COLO668 (cell line): Measurements from ENCODE around the gene SMAD7.

Experiments
- DNase-seq: peaks from one replicate; lab custom pipeline; 2025; ENCODE audit not compliant: unreplicated experiment; lab: John Stamatoyannopoulos, UW

SMAD7 gene

DNA sequence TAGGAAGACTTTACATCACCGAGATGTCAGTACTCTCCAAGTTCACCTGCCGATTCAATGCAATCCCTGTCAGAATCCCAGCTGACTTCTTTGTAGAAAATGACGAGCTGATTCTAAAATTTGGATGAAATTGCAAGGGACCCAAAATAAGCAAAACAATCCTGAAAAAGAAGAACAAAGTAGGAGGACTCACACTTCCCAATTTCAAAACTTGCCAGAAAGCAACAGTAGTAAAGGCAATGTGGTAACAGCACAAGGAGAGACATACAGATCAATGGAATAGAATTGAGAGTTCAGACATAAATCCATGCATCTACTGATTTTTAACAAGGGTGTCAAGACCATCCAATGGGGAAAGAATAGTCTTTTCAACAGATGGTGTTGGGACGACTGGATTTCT is 52.2 kb downstream of the SMAD7 start:
- no peak for DNase-seq

DNA sequence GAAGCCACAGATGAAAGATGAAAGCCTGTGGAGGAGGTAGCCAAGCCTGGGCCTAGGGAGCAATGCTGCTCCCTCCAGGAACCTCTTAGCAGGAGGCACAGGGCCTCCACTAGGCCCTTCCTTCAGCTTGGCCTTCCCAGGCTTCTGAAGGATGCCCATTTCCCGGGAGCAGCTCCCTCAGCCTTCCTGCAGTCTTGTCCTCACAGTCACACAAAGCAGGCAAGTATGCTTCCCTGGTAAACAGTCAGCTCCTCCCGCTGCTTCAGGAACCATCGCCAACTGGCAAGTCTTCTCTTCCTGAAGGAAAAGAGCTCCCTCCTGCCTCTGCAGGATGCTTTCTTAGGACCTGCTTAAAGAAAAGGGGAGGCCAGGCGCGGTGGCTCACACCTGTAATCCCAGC is 53.2 kb downstream of the SMAD7 start:
- DNase-seq = no peak

DNA sequence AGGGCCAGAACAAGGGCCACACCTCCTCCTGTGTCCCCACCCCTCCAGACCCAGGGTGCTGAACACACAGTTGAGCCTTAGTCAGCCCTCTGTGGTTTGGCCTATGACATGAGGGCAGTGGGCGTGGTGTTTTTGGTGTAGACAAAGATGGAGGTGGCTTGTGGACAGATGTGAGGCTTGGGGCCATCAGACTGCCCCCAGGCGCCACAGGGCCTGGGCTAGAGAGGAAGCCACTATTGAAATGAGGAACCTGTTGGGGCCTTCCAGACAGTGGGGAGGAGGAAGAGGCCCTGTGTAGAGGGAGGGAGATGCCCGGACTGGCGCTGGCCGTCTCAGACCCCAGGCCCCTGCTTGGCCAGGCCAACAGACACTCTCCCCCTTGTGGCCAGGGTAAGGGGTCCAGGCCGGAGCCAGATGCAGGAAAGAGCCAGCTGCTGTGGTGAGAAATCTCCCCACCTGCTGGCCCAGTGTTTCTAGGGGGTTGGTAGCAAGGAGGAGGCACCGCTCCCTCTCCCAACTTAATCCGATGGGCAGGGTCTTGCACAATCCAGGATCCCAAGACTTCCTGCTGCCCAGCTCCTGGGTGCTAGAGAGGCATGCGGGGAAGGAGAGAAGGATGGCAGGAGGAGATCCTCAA is 53.8 kb downstream of the SMAD7 start:
- DNase-seq = no peak

DNA sequence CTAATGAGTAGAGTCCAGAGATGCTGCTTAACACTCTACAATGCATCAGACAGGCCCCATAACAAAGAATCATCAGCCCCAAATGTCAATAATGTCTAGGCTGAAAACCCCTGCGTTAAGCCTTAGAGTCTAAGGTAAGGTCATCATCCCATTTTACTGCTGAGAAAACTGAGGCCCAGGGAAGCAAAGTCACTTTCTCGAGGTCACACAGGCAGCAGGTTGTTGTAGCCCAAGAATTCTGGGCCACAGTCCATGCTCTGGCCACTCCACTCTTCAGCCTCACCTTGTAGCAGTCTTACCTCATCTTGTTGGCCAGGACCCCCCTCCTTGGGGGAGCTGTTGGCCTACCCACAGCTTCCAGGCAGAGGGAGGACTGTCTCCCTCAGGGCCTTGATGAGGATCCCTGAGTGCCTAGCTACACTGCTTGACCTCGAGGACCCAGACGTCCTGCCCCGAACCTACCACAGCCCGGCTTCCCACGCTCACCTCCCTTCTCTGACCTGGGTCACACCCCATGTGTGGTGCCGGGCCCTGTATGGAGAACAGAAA is 54.4 kb downstream of the SMAD7 start:
- DNase-seq = no peak

DNA sequence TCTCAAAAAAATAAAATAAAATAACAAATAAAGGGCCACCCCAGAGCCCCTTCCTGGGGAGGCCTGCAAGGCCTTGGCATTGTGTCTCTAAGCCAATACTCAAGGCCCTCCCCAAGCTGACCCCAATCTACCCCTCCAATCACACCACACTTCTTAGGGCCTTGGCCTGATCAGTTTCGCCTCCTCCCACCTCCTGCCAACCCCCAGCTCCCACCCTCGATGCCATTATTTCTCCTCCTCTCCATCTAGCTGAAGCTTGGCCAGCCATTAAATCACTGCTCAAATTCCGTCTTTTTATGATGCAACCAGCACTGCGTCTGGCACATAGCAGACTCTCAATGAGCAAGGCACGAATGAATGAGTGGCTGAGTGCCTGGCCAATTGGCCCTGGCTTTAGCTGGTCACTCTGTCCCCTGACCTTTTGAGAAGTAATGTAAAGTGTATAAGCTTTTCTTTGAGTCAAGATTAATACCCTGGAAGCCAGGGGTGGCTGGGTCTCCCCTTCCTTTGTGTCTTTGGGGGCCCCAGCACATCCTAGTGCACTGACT is 55.9 kb downstream of the SMAD7 start:
- no peak for DNase-seq

DNA sequence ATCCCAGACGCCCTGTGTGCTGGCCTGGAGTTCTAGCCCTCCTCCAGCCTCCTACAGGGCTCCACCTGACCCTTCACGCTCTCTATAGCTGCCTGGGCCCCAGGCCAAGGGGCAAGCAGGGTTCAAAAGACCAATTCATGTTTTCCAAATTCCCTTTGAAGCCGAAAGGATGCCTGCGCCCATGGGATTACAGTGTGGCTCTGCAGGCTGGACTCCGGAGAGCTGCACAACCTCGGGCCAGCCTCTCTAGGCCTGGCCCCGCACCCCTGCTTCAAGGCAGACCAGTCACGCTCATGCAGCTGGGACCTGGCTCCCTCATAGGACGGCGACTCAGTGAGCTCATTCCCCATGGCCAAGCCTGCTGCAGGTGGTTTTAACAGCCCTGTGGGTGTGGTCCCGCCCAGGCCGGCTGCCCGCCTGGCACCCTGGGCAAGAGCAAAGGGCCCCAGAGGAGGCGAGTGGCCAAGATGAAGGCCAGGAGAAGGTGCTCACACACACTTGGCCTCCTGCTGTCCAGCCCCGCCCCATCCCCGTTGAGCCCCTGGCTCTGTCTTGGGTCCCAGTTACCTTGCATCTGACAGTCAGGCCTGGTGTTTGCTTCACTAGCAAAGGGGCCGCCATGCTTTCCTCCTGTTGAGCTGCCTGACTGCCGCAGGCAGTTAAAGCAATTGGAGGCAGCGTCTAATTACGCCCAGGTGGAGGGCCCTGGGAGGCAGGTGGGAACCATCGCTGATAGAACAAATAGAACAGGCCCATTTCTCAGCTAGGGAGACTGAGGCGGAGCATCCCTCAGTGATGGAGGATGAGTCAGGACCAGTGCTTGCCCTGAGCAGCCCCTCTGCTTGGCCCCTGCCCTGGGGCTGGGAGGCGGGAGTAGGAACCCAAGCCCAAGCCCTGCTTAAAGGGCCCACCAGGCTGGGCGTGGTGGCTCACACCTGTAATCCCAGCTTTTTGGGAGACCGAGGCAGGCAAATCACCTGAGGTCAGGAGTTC is 56.9 kb downstream of the SMAD7 start:
- DNase-seq = no peak

DNA sequence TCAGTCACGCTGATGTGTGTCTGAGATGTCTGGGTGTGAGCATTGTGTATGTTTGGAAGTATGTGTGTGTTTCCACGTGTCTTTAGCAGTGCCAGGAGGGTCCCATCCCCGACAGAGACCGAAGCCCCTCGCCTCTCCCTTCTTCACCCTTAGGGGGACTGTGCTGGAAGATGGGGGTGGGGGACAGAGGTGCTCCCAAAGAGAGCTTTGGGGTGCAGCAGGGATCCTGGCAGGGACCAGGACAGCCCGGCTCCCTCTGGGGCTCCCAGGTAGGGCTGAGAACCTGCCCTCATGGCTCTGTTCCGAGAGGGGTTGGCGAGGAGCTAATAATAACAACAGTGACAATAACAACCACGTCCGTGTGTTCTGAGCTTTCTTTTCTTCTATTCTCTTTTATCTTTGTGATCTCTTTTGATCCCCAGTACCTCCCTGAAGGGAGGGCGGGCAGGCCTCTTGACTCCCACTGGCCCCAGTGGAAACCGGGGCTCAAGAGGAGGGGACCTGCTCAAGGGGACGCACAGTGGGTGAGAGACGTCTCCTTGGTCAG is 57.6 kb downstream of the SMAD7 start:
- DNase-seq = no peak

DNA sequence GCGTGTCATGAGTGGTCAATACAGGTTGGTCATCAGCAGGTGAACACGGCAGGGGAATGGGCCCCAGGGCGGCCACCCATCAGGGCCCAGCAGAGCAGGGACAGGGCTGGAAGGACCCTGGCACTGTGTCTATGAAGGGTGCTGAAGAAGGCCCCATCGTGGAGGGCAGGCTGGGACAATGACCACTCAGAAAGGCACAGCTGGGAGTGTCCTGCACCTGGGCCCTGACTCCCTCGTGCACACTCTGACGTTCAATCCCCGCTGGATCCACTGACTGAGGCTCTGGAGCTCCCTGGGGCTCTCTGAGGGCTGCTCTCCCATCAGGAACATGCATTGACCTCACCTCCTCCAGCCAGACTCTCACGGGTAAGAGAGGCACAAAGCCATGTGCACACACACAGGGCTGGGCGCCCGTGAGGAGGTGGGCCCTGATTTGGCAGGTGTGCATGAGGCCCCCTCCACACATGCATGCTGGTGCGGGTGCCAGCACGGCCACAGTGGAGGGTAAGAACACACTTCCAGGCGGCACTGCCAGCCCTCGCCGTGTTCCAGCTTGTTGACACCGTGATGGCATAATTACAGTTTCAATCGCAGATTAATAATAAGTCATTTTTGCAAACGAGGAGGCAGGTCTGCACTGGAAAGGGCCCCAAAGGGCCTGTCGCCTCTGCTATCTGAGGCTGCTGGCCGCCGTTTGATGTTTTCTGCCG is 58.5 kb downstream of the SMAD7 start:
- DNase-seq = no peak

DNA sequence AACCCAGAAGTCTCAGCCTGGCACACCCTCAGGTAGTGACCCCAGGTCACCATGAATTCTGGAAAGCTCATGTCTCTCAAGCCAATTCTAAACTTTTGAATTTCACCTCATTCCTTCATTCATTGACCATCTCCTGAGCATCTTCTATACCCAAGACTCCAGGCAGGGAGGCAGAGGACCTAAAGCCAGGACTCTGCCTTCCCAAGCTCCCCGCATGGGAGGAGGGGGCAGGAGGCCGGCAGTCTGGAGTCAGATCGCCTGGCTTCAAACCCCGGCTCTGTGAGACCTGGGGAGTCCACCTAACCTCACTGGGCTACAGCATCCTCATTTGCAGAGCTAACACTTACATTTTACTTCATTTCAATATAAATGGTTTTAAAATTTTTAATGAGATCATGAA is 59.0 kb downstream of the SMAD7 start:
- DNase-seq = no peak

DNA sequence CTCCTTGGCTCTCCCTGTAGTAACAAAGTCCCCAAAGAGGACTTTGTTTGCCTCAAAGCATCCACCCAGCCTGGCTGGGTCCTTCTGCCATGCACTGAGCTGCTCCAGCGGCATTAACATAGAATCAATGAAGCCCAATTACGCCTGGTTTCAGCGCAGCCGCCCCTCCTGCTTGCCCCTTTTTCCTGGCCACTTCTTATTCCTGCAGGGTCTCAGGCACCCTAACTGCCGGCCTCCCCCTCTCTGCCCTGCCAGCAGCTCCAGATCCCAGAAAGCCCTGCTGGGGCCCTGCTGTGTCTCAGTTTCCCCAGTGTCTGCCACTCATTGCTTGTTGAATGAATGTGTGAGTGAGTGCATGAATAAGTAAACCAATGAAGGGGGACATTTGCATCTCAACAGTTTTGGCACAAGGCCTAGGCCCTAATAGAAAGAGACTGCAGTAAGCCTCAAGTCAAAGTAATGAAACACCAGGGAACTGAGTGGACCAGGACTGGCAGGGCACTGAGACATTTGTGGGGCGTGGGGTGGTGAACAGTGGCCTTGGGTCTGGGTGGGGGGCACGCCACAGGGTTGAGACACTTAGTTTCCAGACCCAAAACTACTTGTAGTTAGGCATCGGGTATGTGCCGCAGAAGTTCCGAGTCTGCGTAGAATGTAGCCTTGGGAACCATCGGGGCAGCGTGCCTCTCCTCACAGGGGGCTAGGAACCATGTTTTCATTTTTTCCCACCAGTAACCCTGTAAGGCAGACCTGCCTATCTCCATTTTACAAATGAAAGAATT is 60.6 kb downstream of the SMAD7 start:
- no peak for DNase-seq

DNA sequence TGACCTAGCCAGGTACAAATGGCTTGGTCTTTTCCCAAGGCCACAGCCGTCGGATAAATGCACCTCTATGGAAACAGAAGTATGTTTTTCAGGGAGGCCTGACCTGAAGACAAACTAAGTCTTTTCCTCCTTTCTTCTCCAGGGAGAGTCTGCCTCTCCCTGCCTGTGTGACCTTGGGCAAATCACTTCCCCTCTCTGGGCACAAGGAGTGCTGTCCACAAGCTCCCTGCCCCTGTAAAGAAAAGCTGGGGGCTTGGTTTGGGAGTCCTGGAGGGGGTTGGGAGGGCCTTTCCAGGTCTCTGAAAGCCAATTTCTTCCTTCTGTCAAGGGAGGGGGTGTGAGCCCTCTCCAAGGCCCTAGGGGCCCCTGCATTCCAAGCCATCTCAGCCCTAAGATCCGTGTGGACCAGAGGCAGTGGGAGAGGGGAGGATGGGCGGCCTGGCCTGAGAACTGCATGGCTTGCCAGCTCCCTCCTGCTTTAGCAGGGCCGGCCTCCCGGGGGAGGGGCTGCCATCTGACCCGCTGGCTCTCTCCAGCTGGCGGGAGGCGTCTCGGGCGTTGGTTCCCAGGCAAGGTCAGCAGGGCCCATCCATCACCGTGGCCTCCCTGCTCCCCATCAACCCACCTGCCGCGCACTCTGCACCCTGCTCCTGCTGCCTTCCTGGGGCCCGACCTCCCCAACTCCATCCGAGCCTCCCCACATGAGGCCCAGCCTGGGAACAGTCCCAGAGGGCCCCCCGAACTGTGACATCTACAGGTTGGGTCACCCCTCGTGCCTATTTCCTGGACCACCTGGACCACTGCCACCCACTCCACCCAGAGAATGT is 61.4 kb downstream of the SMAD7 start:
- DNase-seq = peak; percentile 22

DNA sequence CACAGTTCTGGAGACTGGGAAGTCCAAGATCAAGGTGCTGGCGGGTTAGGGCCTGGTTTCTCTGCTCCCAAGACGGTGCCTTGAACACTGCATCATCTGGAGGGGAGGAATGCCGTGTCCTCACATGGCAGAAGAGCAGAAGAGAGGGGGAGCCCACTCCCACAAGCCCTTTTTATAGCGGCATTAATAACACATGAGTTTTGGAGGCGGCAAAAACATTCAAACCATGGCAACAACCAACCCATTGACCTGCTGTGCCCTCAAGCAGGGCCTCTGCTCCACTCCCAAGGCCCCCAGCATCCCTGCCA is 62.0 kb downstream of the SMAD7 start:
- no peak for DNase-seq

DNA sequence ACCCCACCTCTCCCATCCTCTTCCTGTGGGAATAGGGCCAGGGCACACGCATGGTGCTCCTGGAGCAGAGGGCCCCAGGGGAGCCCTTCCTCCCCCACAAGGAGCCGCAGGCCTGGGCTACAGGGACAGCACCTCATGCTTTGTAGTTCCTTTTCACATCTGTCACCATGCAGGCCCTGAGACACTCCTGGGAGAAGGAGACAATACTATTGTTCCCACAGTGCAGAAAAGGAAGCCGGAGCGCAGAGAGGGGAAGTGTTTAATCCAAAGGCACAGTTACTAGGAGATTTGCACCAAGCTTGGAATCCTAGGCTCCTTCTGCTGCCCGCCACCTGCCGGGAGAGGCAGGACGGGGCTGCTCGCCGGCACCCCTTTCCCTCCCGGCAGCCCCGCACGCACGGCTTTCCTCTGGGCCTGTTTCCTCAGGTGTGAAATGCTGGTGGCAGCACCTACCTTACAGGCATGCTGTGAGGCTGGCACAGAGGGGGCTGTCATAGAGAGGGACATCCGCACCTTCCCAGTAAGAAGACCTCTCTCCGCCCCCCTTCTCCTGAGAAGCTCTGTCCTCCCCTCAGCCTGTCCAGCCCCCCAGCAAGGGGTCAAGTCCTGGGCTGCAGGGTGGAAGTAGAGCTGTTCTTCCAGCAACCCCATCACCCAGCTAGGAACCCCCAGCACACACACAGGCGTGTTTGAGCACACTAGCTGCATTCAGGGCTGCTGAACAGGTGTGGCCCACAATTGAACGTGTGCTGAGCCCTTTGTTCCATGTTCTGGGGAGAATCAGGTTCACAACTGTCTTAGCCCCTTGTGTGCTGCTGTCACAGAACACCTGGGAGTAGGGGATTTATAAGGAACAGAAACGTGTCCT is 62.6 kb downstream of the SMAD7 start:
- DNase-seq = no peak

DNA sequence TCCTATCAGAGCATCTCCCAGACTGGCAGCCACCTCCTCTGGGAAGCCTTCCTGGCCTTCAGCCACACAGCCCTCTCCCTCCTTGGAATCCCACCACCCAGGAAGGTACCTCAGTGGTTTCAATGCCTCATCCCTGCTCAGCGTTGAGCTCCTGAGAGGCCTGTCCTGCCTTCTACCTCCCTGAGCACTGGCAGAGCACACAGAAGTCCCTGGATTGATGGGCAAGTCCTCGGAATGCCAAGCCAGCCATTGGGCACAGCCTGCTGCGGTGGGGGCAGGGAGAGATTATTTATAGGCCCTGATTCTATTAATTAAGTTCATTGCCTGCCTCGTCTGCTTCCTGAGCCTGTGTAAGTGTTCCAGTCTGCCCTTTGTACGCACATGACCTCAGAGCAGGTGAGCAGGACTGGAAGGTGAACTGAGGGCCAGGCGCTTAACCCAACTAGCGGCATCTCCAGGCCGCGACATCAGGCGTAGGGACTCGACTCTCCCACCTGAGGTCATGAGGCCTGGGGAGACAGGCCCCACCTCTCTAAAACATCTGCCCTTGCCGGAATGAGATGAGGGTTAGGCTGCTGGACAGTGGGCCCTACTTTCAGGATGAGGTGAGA is 63.4 kb downstream of the SMAD7 start:
- no peak for DNase-seq

DNA sequence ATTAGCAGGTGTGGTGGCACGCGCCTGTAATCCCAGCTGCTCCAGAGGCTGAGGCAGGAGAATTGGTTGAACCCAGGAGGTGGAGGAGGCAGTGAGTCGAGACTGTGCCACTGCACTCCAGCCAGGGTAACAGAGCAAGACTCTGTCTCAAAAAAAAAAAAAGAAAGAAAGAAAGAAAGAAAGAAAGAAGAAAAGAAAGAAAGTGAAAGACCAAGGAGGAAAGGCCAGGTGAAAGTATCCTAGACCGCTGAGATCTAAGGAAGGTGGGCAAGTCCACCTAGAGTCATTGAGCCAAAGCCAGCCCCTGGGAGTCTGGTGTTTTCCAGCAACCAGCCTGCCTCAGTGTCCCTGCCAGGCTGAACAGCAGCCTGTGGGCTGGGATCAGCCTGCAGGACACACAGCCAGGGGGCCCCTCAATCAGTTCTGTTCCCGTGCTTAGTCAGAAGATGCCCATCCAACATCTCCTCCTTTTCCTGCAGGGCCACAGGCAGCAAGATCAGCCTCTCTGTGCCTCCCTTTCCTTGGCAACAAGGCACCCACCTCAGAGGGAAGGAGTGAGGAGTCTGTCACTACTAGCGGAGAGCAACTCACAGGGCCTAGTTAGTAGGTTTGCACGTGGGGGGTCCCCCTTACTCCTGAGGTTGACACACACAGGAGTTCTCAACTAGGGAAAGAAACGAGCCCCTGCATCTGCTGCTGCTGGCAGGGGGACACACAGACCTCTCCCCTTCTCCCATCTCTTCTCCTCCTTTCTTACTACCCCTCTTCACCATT is 64.1 kb downstream of the SMAD7 start:
- DNase-seq = no peak

DNA sequence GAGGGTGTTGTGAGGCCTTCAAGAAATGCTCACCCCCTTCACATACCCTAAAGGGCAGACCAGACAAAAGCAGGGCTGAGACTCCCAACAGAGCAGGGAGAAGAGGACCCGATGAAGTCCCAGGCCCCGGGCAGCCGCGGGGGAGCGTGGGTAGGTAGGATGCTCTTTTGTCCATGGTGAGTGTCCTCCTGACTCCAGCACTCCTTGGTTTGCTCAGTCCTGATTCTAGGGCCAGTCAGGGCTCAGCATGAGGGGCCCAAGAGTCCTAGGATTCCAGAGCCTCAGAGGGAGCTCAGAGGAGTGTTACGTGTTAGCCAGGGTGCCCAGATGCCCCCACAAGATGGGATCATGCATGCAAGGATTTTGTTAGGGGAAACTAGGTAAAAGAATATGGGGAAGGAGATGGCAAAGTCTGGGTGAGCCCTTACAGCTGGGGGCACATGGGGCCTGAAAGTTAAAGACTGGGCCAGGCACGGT is 64.8 kb downstream of the SMAD7 start:
- DNase-seq = no peak

DNA sequence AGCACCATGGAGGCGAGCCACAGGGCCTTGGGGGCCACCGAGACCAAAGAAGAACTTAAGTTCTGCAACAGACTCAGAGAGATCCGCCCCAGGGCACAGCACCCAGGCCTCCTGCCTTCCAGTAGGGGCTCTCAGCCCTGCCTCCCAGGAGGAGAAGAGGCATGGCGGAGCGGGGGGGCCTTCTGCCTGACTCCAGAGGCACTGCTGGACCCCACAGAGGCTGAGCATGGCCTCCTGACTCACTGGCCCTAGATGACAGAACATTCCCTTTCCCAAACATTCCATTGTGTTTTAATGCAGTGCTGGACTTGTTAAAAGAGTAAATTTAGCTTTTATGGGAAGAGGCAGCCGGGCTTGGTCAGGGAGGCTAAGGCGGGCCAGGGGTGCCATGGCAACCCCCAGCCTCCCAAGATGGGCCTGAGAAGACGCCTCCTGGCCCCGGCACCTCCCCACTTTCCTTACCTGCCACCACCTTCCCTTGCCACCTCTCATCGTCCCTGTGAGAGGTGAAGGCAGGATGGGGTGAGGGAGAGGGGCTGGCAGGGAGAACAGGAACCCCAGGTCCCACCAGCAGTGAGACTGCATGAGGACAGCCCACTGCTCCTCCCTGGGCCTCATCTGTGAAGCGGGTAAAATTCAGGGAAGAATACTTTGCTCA is 65.4 kb downstream of the SMAD7 start:
- DNase-seq = no peak
